IPS-18c (cell line): Measurements from ENCODE around the gene IPPK.

Source experiments
- H3K4me3 ChIP-seq: 2 replicates; pipeline ENCODE4 v1.7.0; 2013; ENCODE audit warnings: low read depth, mild to moderate bottlenecking, low read length, moderate library complexity; ENCODE audit not compliant: insufficient read depth
- H3K9me3 ChIP-seq: one replicate; pipeline ENCODE4 v1.6.1; 2013; ENCODE audit warnings: mild to moderate bottlenecking, low read length, moderate library complexity; ENCODE audit not compliant: control insufficient read depth, insufficient read depth

Gene IPPK

GRCh38 chr9:92613268-92614122, 56.4 kb downstream of the IPPK start:
- no peaks in the 10 kb centered on the region for H3K9me3 ChIP-seq
- no peak overlapping the region for H3K4me3 ChIP-seq

- Histone ChIP-seq H3K9me3 (no peaks in the 10 kb centered on the region), H3K4me3 (no peak overlapping the region)
Measured at GRCh38 chr9:92612816-92613215, 57.1 kb downstream of the IPPK start.

- Histone ChIP-seq H3K4me3 (no peak overlapping the region), H3K9me3 (no peaks in the 10 kb centered on the region)
Measured at GRCh38 chr9:92612292-92612691, 57.6 kb downstream of the IPPK start.

GRCh38 chr9:92611621-92612285, 58.2 kb downstream of the IPPK start:
- Histone ChIP-seq H3K4me3 (no peak overlapping the region), H3K9me3 (no peaks in the 10 kb centered on the region)

GRCh38 chr9:92610470-92611420, 59.2 kb downstream of the IPPK start:
- no peak overlapping the region for H3K4me3 ChIP-seq
- no peaks in the 10 kb centered on the region for H3K9me3 ChIP-seq

- H3K4me3 ChIP-seq = no peak overlapping the region
- peaks cover 3% of the 10 kb centered on the region for H3K9me3 ChIP-seq
Measured at GRCh38 chr9:92608909-92609445, 61.0 kb downstream of the IPPK start.

- Histone ChIP-seq H3K9me3 (peaks cover 3% of the 10 kb centered on the region), H3K4me3 (no peak overlapping the region)
Measured at GRCh38 chr9:92608241-92608908, 61.6 kb downstream of the IPPK start.

- Histone ChIP-seq H3K4me3 (no peak overlapping the region), H3K9me3 (peaks cover 3% of the 10 kb centered on the region)
Measured at GRCh38 chr9:92607773-92608172, 62.2 kb downstream of the IPPK start.

GRCh38 chr9:92607088-92607487, 62.8 kb downstream of the IPPK start:
- peaks cover 3% of the 10 kb centered on the region for H3K9me3 ChIP-seq
- no peak overlapping the region for H3K4me3 ChIP-seq

- Histone ChIP-seq H3K4me3 (no peak overlapping the region), H3K9me3 (peaks cover 3% of the 10 kb centered on the region)
Measured at GRCh38 chr9:92605224-92605623, 64.7 kb downstream of the IPPK start.

GRCh38 chr9:92603990-92604389, 65.9 kb downstream of the IPPK start:
- no peak overlapping the region for H3K4me3 ChIP-seq
- peaks cover 3% of the 10 kb centered on the region for H3K9me3 ChIP-seq

GRCh38 chr9:92603100-92603499, 66.8 kb downstream of the IPPK start:
- Histone ChIP-seq H3K9me3 (peaks cover 3% of the 10 kb centered on the region), H3K4me3 (no peak overlapping the region)

- Histone ChIP-seq H3K9me3 (peaks cover 3% of the 10 kb centered on the region), H3K4me3 (no peak overlapping the region)
Measured at GRCh38 chr9:92602413-92602812, 67.5 kb downstream of the IPPK start.

GRCh38 chr9:92601451-92601850, 68.5 kb downstream of the IPPK start:
- H3K9me3 ChIP-seq = peaks cover 3% of the 10 kb centered on the region
- H3K4me3 ChIP-seq = no peak overlapping the region

- Histone ChIP-seq H3K4me3 (no peak overlapping the region), H3K9me3 (peaks cover 3% of the 10 kb centered on the region)
Measured at GRCh38 chr9:92600462-92601261, 69.3 kb downstream of the IPPK start.

GRCh38 chr9:92599938-92600461, 69.9 kb downstream of the IPPK start:
- H3K9me3 ChIP-seq = peaks cover 1% of the 10 kb centered on the region
- H3K4me3 ChIP-seq = no peak overlapping the region
